Fibroblast of the aortic adventitia (primary cell): ENCODE data around the gene PTPRG. TPM values are rescaled to one million over a fixed set of nuclear protein-coding genes. Genes with fewer than 3 reads are reported as not detected.

Experiments
- DNase-seq: peaks from one replicate; pipeline ENCODE4 v3.0.0-alpha.2; 2010; ENCODE audit warnings: low read depth
- H3K4me3 ChIP-seq: 2 replicates; pipeline ENCODE4 v1.5.1; 2011; ENCODE audit warnings: low read depth, mild to moderate bottlenecking, control low read depth, low read length, moderate library complexity
- total RNA-seq: library from RNA; depleted of rRNA; stranded (reverse); fragments of >200 nt; gene quantifications from 2 replicates; pipeline ENCODE4 v1.2.3, GENCODE V29; 2012; ENCODE audit warnings: low replicate concordance
- TF ChIP-seq, protein P1 (sequence below): IDR thresholded peaks from 2 replicates; pipeline ENCODE4 v1.5.1; 2011; ENCODE audit warnings: mild to moderate bottlenecking, low read length, control low read depth, inconsistent platforms; ENCODE audit not compliant: insufficient read depth

PTPRG gene
- total RNA-seq, 1 donor, result 52.0 TPM

- H3K4me3 ChIP-seq, result no peak overlapping the region
- TF ChIP-seq, protein P1, sequence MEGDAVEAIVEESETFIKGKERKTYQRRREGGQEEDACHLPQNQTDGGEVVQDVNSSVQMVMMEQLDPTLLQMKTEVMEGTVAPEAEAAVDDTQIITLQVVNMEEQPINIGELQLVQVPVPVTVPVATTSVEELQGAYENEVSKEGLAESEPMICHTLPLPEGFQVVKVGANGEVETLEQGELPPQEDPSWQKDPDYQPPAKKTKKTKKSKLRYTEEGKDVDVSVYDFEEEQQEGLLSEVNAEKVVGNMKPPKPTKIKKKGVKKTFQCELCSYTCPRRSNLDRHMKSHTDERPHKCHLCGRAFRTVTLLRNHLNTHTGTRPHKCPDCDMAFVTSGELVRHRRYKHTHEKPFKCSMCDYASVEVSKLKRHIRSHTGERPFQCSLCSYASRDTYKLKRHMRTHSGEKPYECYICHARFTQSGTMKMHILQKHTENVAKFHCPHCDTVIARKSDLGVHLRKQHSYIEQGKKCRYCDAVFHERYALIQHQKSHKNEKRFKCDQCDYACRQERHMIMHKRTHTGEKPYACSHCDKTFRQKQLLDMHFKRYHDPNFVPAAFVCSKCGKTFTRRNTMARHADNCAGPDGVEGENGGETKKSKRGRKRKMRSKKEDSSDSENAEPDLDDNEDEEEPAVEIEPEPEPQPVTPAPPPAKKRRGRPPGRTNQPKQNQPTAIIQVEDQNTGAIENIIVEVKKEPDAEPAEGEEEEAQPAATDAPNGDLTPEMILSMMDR, result no peak
- DNase-seq, result no peak
These were observed 203.9 kb downstream of the PTPRG start for GRCh38 chr3:61765157-61765876.

DNA sequence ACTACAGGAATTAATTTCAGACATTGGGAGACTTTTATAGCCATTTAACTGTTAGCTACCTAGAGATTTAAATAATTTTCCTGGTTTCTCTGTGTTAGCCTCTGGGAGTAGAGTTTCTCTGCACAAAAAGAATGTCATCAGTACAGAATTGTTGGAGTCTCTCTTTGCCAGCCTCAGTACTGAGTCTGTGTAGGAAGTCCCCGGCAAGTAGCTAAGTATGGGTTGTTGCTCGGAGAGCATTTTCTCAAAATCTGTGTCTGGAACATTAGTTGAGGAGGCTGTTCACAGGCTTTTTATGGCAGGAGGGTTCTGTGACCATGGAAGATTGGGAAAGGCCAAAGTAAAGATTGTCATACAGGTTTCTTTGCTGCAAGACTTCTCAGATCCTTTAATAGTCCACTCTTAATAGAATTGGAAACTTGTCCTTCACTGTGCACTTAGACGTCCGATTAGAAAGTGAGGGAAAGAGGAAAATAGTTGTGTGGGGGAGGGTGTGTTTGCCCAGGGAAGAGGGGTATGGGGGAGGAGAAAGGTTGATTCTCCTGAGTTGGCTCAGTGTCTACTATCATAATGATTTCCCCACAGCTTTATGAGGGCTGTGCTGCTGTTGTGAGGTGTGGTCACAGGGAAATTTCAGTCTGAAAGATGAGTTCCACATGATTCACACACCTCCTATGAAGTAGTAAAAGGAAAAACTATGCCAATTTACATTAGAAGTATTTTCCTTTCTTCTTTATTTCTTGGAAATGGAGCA lies 207.1 kb downstream of the PTPRG start:
- TF ChIP-seq, protein P1, result no peak
- DNase-seq, result peak; percentile 13
- H3K4me3 ChIP-seq, result no peak overlapping the region

GRCh38 chr3:61769266-61769990 lies 208.1 kb downstream of the PTPRG start:
- no peak overlapping the region for H3K4me3 ChIP-seq
- TF ChIP-seq, protein P1, result no peak
- DNase-seq, result no peak

DNA sequence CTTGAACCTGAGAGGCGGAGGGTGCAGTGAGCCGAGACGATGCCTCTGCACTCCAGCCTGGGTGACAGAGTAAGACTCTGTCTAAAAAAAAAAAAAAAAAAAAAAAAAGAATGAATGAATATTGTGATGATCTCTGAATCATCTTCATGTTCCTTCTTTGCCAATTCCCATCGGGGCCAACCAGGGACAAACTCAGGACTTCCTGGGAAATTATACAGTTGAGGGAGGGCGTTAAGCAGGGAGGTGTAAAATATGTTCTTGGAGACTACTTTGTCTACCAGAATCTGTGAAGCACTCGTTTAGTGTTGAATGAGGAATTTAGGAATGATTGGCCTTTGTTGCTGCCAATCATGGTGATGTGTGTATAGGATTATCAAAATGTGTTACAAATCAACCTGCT lies 210.6 kb downstream of the PTPRG start:
- DNase-seq, result no peak
- no peak overlapping the region for H3K4me3 ChIP-seq
- TF ChIP-seq, protein P1, result no peak

DNA sequence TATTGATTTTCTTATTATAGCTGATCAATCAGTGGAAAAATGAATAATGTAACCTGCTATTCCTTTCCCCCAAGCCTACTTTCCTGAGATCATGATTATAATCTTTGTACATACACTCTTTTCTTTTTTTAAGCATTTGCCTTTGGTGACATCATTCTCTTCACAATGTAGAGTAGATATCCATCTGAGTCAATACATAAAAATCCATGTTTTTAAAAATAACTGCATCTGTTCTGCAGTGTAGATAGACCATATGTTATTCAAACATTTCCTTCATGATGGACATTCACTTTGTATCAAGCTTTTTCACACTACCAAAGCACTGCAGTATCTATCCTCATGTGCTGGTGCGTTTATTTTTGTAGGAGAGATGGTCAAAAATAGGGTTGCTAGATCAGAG lies 211.1 kb downstream of the PTPRG start:
- DNase-seq, result peak; percentile 61
- no peak overlapping the region for H3K4me3 ChIP-seq
- TF ChIP-seq, protein P1, result no peak

DNA sequence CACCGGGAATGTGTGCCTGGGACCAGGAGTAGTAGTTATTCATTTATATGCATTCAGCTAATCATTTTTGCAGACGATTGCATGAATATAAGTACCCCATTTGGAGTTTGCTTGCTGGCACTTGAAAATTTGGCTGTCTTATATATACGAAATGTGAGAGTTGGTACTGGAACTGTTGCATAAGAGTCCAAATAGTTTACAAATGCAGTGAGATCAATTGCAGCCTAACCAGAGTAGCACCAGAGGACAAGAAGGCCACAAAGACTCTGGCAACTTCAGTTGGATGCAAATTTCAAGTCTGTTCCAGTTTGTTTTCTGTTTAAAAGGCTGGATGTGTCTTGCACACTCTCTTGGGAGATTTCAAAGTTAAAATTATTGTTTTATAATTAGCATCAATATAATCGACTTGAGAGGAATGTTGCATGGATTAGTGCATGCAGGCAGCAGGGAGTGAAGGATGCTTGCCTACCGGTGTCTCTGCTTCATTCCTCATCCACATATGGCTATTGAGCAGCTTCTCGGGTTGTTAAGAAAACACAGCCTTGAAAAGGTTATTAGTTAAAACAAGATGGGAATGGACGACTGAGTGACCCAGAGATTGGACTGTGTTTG lies 213.0 kb downstream of the PTPRG start:
- TF ChIP-seq, protein P1, result no peak
- DNase-seq, result no peak
- H3K4me3 ChIP-seq, result no peak overlapping the region
